Measurements from ENCODE around the gene MIER1. TPM values are rescaled to one million over a fixed set of nuclear protein-coding genes. Genes with fewer than 3 reads are reported as not detected.

The MIER1 gene
- total and polyA plus RNA-seq, 9 of the 15 experiments (the other 6 are each of a cell fraction or from before 2014, with no cell fraction given), result 13.9 to 34.8 (median 21.5) TPM

DNA sequence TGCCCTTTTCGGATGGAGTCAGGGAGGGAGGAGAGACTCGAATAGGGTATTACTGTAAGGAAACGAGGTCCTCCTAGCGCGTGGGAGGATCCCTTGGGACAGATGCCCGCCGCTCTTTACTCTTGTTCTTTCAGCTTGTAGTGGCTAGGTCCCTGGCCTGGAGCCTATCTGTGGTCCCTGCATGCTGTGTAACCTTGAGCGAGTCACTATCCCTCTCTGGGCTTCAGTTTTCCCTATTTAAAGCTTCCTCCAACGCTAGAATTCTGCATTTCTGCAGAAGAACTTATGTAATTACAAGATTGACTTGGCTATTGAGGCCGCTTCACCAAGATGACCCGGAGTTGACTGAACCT is 744 bp downstream of the MIER1 start (continued):
- TF ChIP-seq IRF9 (tag; IDR thresholded peaks at IDR 0.05), result no peak
- TF ChIP-seq GATA2 (CRISPR knock-in tag; IDR thresholded peaks at IDR 0.05), result no peak
- TF ChIP-seq LARP7 (IDR thresholded peaks at IDR 0.05), result no peak
- TF ChIP-seq, protein P1, sequence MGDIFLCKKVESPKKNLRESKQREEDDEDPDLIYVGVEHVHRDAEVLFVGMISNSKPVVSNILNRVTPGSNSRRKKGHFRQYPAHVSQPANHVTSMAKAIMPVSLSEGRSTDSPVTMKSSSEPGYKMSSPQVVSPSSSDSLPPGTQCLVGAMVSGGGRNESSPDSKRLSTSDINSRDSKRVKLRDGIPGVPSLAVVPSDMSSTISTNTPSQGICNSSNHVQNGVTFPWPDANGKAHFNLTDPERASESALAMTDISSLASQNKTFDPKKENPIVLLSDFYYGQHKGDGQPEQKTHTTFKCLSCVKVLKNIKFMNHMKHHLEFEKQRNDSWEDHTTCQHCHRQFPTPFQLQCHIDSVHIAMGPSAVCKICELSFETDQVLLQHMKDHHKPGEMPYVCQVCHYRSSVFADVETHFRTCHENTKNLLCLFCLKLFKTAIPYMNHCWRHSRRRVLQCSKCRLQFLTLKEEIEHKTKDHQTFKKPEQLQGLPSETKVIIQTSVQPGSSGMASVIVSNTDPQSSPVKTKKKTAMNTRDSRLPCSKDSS (IDR thresholded peaks at IDR 0.05; ENCODE audit: low read depth, partially characterized antibody), result no peak
- no peak for TF ChIP-seq FOXK2 (conservative IDR thresholded peaks at IDR 0.05 in 1 of 2, IDR thresholded peaks at IDR 0.05 in 1 of 2; ENCODE audit: low read depth in 2 of 2)
- no peak for TF ChIP-seq EP300 (IDR thresholded peaks at IDR 0.05; ENCODE audit: low read length)
- TF ChIP-seq SRSF3 (IDR thresholded peaks at IDR 0.05; ENCODE audit: insufficient read depth, low read length), result no peak
- no peak for TF ChIP-seq BRD9 (IDR thresholded peaks at IDR 0.05; ENCODE audit: low read depth, partially characterized antibody)
- no peak for TF ChIP-seq NR4A1 (CRISPR knock-in tag; IDR thresholded peaks at IDR 0.05)
- TF ChIP-seq NR4A1 (tag; IDR thresholded peaks at IDR 0.05), result no peak
- TF ChIP-seq MEIS2 (IDR thresholded peaks at IDR 0.05; ENCODE audit: partially characterized antibody), result no peak
- no peak for TF ChIP-seq ZNF785 (CRISPR knock-in tag; IDR thresholded peaks at IDR 0.05)
- 0 out of 2 replicates have a peak, but pooled peaks have one; percentile 30 for TF ChIP-seq GATAD2A (IDR thresholded peaks at IDR 0.05)
- TF ChIP-seq CEBPG (CRISPR knock-in tag; IDR thresholded peaks at IDR 0.05), result 0 out of 2 replicates have a peak, but pooled peaks have one; percentile 7
- no peak for TF ChIP-seq CEBPG (tag; conservative IDR thresholded peaks at IDR 0.05 in 1 of 2, IDR thresholded peaks at IDR 0.05 in 1 of 2)
- no peak for TF ChIP-seq CGGBP1 (CRISPR knock-in tag; IDR thresholded peaks at IDR 0.05)
- TF ChIP-seq HCFC1 (IDR thresholded peaks at IDR 0.05; ENCODE audit: low read depth, low read length), result no peak
- TF ChIP-seq, protein P2, sequence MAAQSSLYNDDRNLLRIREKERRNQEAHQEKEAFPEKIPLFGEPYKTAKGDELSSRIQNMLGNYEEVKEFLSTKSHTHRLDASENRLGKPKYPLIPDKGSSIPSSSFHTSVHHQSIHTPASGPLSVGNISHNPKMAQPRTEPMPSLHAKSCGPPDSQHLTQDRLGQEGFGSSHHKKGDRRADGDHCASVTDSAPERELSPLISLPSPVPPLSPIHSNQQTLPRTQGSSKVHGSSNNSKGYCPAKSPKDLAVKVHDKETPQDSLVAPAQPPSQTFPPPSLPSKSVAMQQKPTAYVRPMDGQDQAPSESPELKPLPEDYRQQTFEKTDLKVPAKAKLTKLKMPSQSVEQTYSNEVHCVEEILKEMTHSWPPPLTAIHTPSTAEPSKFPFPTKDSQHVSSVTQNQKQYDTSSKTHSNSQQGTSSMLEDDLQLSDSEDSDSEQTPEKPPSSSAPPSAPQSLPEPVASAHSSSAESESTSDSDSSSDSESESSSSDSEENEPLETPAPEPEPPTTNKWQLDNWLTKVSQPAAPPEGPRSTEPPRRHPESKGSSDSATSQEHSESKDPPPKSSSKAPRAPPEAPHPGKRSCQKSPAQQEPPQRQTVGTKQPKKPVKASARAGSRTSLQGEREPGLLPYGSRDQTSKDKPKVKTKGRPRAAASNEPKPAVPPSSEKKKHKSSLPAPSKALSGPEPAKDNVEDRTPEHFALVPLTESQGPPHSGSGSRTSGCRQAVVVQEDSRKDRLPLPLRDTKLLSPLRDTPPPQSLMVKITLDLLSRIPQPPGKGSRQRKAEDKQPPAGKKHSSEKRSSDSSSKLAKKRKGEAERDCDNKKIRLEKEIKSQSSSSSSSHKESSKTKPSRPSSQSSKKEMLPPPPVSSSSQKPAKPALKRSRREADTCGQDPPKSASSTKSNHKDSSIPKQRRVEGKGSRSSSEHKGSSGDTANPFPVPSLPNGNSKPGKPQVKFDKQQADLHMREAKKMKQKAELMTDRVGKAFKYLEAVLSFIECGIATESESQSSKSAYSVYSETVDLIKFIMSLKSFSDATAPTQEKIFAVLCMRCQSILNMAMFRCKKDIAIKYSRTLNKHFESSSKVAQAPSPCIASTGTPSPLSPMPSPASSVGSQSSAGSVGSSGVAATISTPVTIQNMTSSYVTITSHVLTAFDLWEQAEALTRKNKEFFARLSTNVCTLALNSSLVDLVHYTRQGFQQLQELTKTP (IDR thresholded peaks at IDR 0.05; ENCODE audit: low read depth in 1 of 2, partially characterized antibody in 2 of 2), result peak in 1 of 2 experiments; percentile 27
- TF ChIP-seq ZNF644 (tag; IDR thresholded peaks at IDR 0.05; ENCODE audit: low read depth), result no peak
- TF ChIP-seq KLF1 (tag; IDR thresholded peaks at IDR 0.05), result no peak
- no peak for TF ChIP-seq ZNF311 (CRISPR knock-in tag; IDR thresholded peaks at IDR 0.05)
- no peak for TF ChIP-seq ZEB2 (IDR thresholded peaks at IDR 0.05)
- no peak for TF ChIP-seq ZNF707 (CRISPR knock-in tag; conservative IDR thresholded peaks at IDR 0.05)
- 0 out of 2 replicates have a peak, but pooled peaks have one; percentile 6 for TF ChIP-seq PML (IDR thresholded peaks at IDR 0.05; ENCODE audit: low read length)
- TF ChIP-seq CREBBP (IDR thresholded peaks at IDR 0.05; ENCODE audit: low read depth, low read length), result no peak

Data from K562 (cell line).